K562 (cell line): ENCODE data around the gene PGF. TPM values are rescaled to one million over a fixed set of nuclear protein-coding genes. Genes with fewer than 3 reads are reported as not detected.

Source experiments
- CREM ChIP-seq: IDR thresholded peaks from 2 replicates; pipeline ENCODE4 v1.6.1; 2014; ENCODE audit warnings: antibody characterized with exemption, low read depth
- EP400 ChIP-seq: fragments of 450-650 bp; IDR thresholded peaks from 2 replicates; pipeline ENCODE4 v1.6.1; 2017; ENCODE audit warnings: antibody characterized with exemption, mild to moderate bottlenecking, moderate library complexity
- FOS ChIP-seq: IDR thresholded peaks from 3 replicates; pipeline ENCODE4 v1.6.1; 2011; ENCODE audit not compliant: insufficient read length; ENCODE audit errors: extremely low read depth
- JUND ChIP-seq, 2 experiments: IDR thresholded peaks; 2 replicates in 1 of 2; 3 replicates in 1 of 2; pipeline ENCODE4 v1.6.1; 2011; ENCODE audit warnings: borderline replicate concordance in 2 of 2, low read depth in 2 of 2, low read length in 2 of 2, improper control_type of control experiment in 1 of 2, missing biosample characterization in 1 of 2, missing genetic modification characterization in 1 of 2, missing genetic modification reagents in 1 of 2
- KDM5B ChIP-seq: fragments of 200-600 bp; sonication (generic); IDR thresholded peaks from 2 replicates; pipeline ENCODE4 v1.6.1; 2012; ENCODE audit warnings: low read depth, mild to moderate bottlenecking, moderate library complexity, low read length, control low read depth, inconsistent platforms; ENCODE audit not compliant: insufficient replicate concordance
- NFYB ChIP-seq: IDR thresholded peaks from 2 replicates; pipeline ENCODE4 v1.6.1; 2011; ENCODE audit warnings: mild to moderate bottlenecking, moderate library complexity; ENCODE audit not compliant: insufficient read length; ENCODE audit errors: extremely low read depth
- POLR2A ChIP-seq: fragments of 450-650 bp; conservative IDR thresholded peaks from 2 replicates; pipeline ENCODE4 v1.6.1; 2016
- SMAD3 ChIP-seq: fragments of 450-650 bp; formaldehyde crosslinking; conservative IDR thresholded peaks from 2 replicates; pipeline ENCODE4 v1.4.0; 2020; ENCODE audit warnings: mild to moderate bottlenecking
- SRSF7 ChIP-seq: fragments of 200-400 bp; formaldehyde crosslinking; optimal IDR thresholded peaks from 2 replicates; pipeline ENCODE3; 2017; ENCODE audit warnings: mild to moderate bottlenecking, low read depth, low read length
- ZKSCAN1 ChIP-seq: fragments of 150-350 bp; IDR thresholded peaks from 2 replicates; pipeline ENCODE4 v1.6.1; 2016; ENCODE audit warnings: low read depth, low read length
- ZNF140 ChIP-seq: fragments of 250-450 bp; sonication (Bioruptor Pico); IDR thresholded peaks from 2 replicates; pipeline ENCODE4 v1.8.0; 2021; ENCODE audit warnings: moderate library complexity, mild to moderate bottlenecking, inconsistent platforms
- ZNF780A ChIP-seq: fragments of 250-450 bp; sonication (Bioruptor Pico); IDR thresholded peaks from 2 replicates; pipeline ENCODE4 v1.5.0; 2021; ENCODE audit warnings: mild to moderate bottlenecking
- polyA plus RNA-seq, 8 experiments: library from polyadenylated mRNA; depleted of rRNA in 4 of 8; stranded (reverse) in 5 of 8; unstranded in 3 of 8; fragments of >200 nt; fragmentation: Nextera tagmentation in 2 of 8; fragmentation: Illumina TruSeq in 1 of 8; extraction: Ambion mirVana in 2 of 8; extraction: Trizol in 1 of 8; gene quantifications; 2 replicates each; pipeline versions ENCODE4 v1.2.1 to v1.2.3, GENCODE V29; 2011 to 2014; ENCODE audit warnings: inconsistent platforms in 1 of 8, missing spikeins in 1 of 8
- total RNA-seq, 7 experiments: library from RNA; depleted of rRNA in 6 of 7; stranded (reverse); fragments of >200 nt in 6 of 7; fragmentation: Illumina TruSeq in 2 of 7; extraction: Trizol in 2 of 7; gene quantifications; 2 replicates each; pipeline versions ENCODE4 v1.2.1 to v1.2.3, GENCODE V29; 2011 to 2021; ENCODE audit warnings: low replicate concordance in 1 of 7
- TF ChIP-seq, protein P1 (sequence below): fragments of 450-650 bp; IDR thresholded peaks from 2 replicates; pipeline ENCODE4 v1.7.1; 2018; ENCODE audit warnings: mild to moderate bottlenecking, low read depth; ENCODE audit not compliant: partially characterized antibody
- TF ChIP-seq, protein P2 (sequence below), 2 experiments: fragments of 450-650 bp; conservative IDR thresholded peaks; 2 replicates each; pipeline ENCODE4 v1.6.1; 2017; ENCODE audit warnings: mild to moderate bottlenecking in 2 of 2, moderate library complexity in 2 of 2
- TF ChIP-seq, protein P3 (sequence below): fragments of 250-450 bp; sonication (Bioruptor Pico); IDR thresholded peaks from 2 replicates; pipeline ENCODE4 v1.8.0; 2022; ENCODE audit warnings: moderate library complexity, mild to moderate bottlenecking, inconsistent platforms
- TF ChIP-seq, protein P4 (sequence below): fragments of 250-450 bp; sonication (Bioruptor Pico); IDR thresholded peaks from 2 replicates; pipeline ENCODE4 v1.4.0; 2020; ENCODE audit warnings: mild to moderate bottlenecking
- TF ChIP-seq, protein P5 (sequence below): fragments of 450-650 bp; IDR thresholded peaks from one replicate; pipeline ENCODE4 v1.6.1; 2018; ENCODE audit warnings: mild to moderate bottlenecking, moderate library complexity; ENCODE audit not compliant: partially characterized antibody
- TF ChIP-seq, protein P6 (sequence below): fragments of 450-650 bp; formaldehyde crosslinking; conservative IDR thresholded peaks from 2 replicates; pipeline ENCODE4 v1.4.0; 2022; ENCODE audit warnings: mild to moderate bottlenecking, missing genetic modification characterization

The PGF gene
- total and polyA plus RNA-seq, 9 of the 15 experiments (the other 6 are each of a cell fraction or from before 2014, with no cell fraction given) = 0.04 to 0.44 (median 0.18) TPM

DNA sequence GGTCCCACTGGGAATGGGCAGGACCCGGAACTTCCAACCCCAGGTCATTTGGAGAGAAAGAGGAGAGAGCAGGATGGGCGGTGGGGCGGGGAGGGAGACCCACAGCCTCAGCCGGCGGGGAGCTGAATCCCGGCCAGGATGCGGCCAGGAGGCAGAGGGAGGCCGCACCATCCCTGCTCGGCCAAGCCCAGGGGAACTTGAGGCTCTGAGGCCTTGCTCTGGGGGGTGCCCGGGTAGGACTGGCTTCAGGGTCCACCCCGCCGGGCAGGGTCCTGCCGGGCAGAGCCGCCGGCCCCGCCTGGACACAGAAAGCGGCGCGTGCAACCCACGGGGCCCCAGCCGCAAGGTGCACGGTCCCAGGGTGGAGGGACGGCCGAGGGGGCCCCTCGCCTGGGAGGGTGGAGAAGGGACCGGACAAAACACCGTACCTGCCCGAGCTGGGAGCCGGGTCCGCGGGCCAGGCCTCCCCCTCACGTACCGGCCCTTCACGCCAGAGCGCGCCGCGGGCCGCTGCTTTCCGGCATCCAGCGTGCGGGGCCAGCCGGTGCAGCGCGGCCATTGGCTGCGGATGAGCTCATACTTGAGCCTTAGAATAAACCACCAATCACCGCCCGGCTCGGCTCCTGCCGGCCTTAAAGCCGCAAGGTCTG, 32.5 kb downstream of the PGF start, which contains the start of gene RPS6KL1 (continued):
- TF ChIP-seq, protein P1, sequence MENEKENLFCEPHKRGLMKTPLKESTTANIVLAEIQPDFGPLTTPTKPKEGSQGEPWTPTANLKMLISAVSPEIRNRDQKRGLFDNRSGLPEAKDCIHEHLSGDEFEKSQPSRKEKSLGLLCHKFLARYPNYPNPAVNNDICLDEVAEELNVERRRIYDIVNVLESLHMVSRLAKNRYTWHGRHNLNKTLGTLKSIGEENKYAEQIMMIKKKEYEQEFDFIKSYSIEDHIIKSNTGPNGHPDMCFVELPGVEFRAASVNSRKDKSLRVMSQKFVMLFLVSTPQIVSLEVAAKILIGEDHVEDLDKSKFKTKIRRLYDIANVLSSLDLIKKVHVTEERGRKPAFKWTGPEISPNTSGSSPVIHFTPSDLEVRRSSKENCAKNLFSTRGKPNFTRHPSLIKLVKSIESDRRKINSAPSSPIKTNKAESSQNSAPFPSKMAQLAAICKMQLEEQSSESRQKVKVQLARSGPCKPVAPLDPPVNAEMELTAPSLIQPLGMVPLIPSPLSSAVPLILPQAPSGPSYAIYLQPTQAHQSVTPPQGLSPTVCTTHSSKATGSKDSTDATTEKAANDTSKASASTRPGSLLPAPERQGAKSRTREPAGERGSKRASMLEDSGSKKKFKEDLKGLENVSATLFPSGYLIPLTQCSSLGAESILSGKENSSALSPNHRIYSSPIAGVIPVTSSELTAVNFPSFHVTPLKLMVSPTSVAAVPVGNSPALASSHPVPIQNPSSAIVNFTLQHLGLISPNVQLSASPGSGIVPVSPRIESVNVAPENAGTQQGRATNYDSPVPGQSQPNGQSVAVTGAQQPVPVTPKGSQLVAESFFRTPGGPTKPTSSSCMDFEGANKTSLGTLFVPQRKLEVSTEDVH = no peak
- TF ChIP-seq, protein P2, sequence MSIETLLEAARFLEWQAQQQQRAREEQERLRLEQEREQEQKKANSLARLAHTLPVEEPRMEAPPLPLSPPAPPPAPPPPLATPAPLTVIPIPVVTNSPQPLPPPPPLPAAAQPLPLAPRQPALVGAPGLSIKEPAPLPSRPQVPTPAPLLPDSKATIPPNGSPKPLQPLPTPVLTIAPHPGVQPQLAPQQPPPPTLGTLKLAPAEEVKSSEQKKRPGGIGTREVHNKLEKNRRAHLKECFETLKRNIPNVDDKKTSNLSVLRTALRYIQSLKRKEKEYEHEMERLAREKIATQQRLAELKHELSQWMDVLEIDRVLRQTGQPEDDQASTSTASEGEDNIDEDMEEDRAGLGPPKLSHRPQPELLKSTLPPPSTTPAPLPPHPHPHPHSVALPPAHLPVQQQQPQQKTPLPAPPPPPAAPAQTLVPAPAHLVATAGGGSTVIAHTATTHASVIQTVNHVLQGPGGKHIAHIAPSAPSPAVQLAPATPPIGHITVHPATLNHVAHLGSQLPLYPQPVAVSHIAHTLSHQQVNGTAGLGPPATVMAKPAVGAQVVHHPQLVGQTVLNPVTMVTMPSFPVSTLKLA (conservative IDR thresholded peaks at IDR 0.05) = peak in 1 of 2 experiments; percentile 64; a peak in 3 of 4 replicates
- TF ChIP-seq, protein P3, sequence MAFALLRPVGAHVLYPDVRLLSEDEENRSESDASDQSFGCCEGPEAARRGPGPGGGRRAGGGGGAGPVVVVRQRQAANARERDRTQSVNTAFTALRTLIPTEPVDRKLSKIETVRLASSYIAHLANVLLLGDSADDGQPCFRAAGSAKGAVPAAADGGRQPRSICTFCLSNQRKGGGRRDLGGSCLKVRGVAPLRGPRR (CRISPR knock-in tag) = no peak
- no peak for TF ChIP-seq ZNF140 (CRISPR knock-in tag)
- TF ChIP-seq CREM = 0 out of 2 replicates have a peak, but pooled peaks have one; percentile 13
- TF ChIP-seq, protein P4, sequence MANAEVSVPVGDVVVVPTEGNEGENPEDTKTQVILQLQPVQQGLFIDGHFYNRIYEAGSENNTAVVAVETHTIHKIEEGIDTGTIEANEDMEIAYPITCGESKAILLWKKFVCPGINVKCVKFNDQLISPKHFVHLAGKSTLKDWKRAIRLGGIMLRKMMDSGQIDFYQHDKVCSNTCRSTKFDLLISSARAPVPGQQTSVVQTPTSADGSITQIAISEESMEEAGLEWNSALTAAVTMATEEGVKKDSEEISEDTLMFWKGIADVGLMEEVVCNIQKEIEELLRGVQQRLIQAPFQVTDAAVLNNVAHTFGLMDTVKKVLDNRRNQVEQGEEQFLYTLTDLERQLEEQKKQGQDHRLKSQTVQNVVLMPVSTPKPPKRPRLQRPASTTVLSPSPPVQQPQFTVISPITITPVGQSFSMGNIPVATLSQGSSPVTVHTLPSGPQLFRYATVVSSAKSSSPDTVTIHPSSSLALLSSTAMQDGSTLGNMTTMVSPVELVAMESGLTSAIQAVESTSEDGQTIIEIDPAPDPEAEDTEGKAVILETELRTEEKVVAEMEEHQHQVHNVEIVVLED (CRISPR knock-in tag) = no peak
- TF ChIP-seq ZNF780A (CRISPR knock-in tag) = no peak
- TF ChIP-seq, protein P5, sequence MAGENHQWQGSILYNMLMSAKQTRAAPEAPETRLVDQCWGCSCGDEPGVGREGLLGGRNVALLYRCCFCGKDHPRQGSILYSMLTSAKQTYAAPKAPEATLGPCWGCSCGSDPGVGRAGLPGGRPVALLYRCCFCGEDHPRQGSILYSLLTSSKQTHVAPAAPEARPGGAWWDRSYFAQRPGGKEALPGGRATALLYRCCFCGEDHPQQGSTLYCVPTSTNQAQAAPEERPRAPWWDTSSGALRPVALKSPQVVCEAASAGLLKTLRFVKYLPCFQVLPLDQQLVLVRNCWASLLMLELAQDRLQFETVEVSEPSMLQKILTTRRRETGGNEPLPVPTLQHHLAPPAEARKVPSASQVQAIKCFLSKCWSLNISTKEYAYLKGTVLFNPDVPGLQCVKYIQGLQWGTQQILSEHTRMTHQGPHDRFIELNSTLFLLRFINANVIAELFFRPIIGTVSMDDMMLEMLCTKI = no peak
- no peak for TF ChIP-seq SRSF7
- peak; percentile 56; the same call in 1 of the 2 replicates for TF ChIP-seq EP400
- TF ChIP-seq FOS = no peak
- no peak for TF ChIP-seq ZKSCAN1
- TF ChIP-seq KDM5B = peak; percentile 41
- TF ChIP-seq NFYB = peak; percentile 32
- no peak for TF ChIP-seq SMAD3
- TF ChIP-seq, protein P6, sequence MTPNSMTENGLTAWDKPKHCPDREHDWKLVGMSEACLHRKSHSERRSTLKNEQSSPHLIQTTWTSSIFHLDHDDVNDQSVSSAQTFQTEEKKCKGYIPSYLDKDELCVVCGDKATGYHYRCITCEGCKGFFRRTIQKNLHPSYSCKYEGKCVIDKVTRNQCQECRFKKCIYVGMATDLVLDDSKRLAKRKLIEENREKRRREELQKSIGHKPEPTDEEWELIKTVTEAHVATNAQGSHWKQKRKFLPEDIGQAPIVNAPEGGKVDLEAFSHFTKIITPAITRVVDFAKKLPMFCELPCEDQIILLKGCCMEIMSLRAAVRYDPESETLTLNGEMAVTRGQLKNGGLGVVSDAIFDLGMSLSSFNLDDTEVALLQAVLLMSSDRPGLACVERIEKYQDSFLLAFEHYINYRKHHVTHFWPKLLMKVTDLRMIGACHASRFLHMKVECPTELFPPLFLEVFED = no peak
- peak; percentile 87 for TF ChIP-seq JUND (IDR thresholded peaks at IDR 0.05; ENCODE audit: borderline replicate concordance, low read depth, low read length)
- TF ChIP-seq JUND (tag; IDR thresholded peaks at IDR 0.05; ENCODE audit: borderline replicate concordance, low read depth, low read length) = peak; percentile 69; the same call in 1 of the 3 replicates
- peak; percentile 69 for TF ChIP-seq POLR2A
